ENCODE results near the gene GLS.

GRCh38 chr2:190970873-190971506 lies 90.4 kb downstream of the GLS start:
- TF ChIP-seq CTCF (IDR thresholded peaks at IDR 0.05 in 2 of 3, conservative IDR thresholded peaks at IDR 0.05 in 1 of 3; ENCODE audit: insufficient read depth in 2 of 3, low read depth in 1 of 3, low read length in 3 of 3) (no peak), MEIS2 (IDR thresholded peaks at IDR 0.05; ENCODE audit: partially characterized antibody) (no peak), CBFB (CRISPR knock-in tag; IDR thresholded peaks at IDR 0.05) (no peak), YY1 (IDR thresholded peaks at IDR 0.05; ENCODE audit: borderline replicate concordance in 1 of 3, control insufficient read depth in 1 of 3, extremely low read depth in 1 of 3, insufficient read depth in 3 of 3, insufficient read length in 1 of 3, insufficient replicate concordance in 2 of 3, low read depth in 1 of 3, low read length in 2 of 3) (no peak), EZH2 (IDR thresholded peaks at IDR 0.05; ENCODE audit: borderline replicate concordance, low read depth, low read length) (no peak), ESRRA (IDR thresholded peaks at IDR 0.05; ENCODE audit: borderline replicate concordance, low read depth) (no peak)

Data from K562 (cell line).